A204.1 (cell line): Measurements from ENCODE around the gene GUCY2D.

ENCODE experiments used
- FAIRE-seq: peaks from 2 replicates; lab custom pipeline; 2012; peaks lifted over from hg19 to GRCh38; lab: Jason Lieb, UNC

The GUCY2D gene

GRCh38 chr17:7992924-7993323 lies 9.5 kb upstream of the GUCY2D start:
- FAIRE-seq = no peak

- no peak for FAIRE-seq
Observed at GRCh38 chr17:7993972-7994589, 8.3 kb upstream of the GUCY2D start.

GRCh38 chr17:7995724-7996123 lies 6.7 kb upstream of the GUCY2D start:
- FAIRE-seq = no peak

- no peak for FAIRE-seq
Observed at GRCh38 chr17:7997186-7997585, 5.2 kb upstream of the GUCY2D start.

- FAIRE-seq = no peak
Observed at GRCh38 chr17:8002721-8003593, 542 bp downstream of the GUCY2D start.

- FAIRE-seq = no peak
Observed at GRCh38 chr17:8003594-8004181, 1.3 kb downstream of the GUCY2D start.

GRCh38 chr17:8004899-8005298 lies 2.5 kb downstream of the GUCY2D start:
- FAIRE-seq = no peak

- FAIRE-seq = no peak
Observed at GRCh38 chr17:8005357-8005756, 2.9 kb downstream of the GUCY2D start.

- no peak for FAIRE-seq
Observed at GRCh38 chr17:8005967-8006730, 3.7 kb downstream of the GUCY2D start.

- no peak for FAIRE-seq
Observed at GRCh38 chr17:8006836-8007680, 4.6 kb downstream of the GUCY2D start.

- FAIRE-seq = no peak
Observed at GRCh38 chr17:8007836-8008235, 5.4 kb downstream of the GUCY2D start.

GRCh38 chr17:8012045-8012580 lies 9.7 kb downstream of the GUCY2D start:
- FAIRE-seq = no peak

- FAIRE-seq = no peak
Observed at GRCh38 chr17:8012996-8013640, 10.7 kb downstream of the GUCY2D start.

GRCh38 chr17:8013731-8014557 lies 11.5 kb downstream of the GUCY2D start:
- FAIRE-seq = no peak

GRCh38 chr17:8014558-8014850 lies 12.1 kb downstream of the GUCY2D start:
- no peak for FAIRE-seq

GRCh38 chr17:8015236-8015956 lies 13.0 kb downstream of the GUCY2D start:
- no peak for FAIRE-seq

- FAIRE-seq = no peak
Observed at GRCh38 chr17:8015957-8016631, 13.7 kb downstream of the GUCY2D start.

GRCh38 chr17:8016632-8017424 lies 14.4 kb downstream of the GUCY2D start:
- no peak for FAIRE-seq
